Gastroesophageal sphincter (tissue), 4 donors: Measurements from ENCODE around the gene GRPEL2. TPM values are rescaled to one million over a fixed set of nuclear protein-coding genes. Genes with fewer than 3 reads are reported as not detected.

ENCODE experiments used
- ATAC-seq: fragments of 150-250 bp; one replicate; pipeline ENCODE4 v1.9.1; 2016; ENCODE audit warnings: mild to moderate bottlenecking, moderate library complexity
- H3K27ac ChIP-seq, 4 donors: fragments of 200-600 bp; sonication (generic) in 3 of 4; 1 replicate in 3 of 4; 2 replicates in 1 of 4; pipeline ENCODE4 v1.5.1; 2016 to 2019
- H3K27me3 ChIP-seq: fragments of 200-600 bp; sonication (generic); one replicate; pipeline ENCODE4 v1.5.1; 2019
- H3K36me3 ChIP-seq, 2 donors: fragments of 200-600 bp; sonication (generic); one replicate each; pipeline ENCODE4 v1.5.1; 2019; ENCODE audit warnings: control low read depth in 1 of 2
- H3K4me1 ChIP-seq, 3 donors: fragments of 200-600 bp; sonication (generic); 1 replicate in 2 of 3; 2 replicates in 1 of 3; pipeline ENCODE4 v1.5.1; 2016 to 2019; ENCODE audit warnings: control low read depth in 2 of 3
- H3K4me3 ChIP-seq, 2 donors: fragments of 200-600 bp; sonication (generic); one replicate each; pipeline ENCODE4 v1.5.1; 2019; ENCODE audit warnings: mild to moderate bottlenecking in 1 of 2, moderate library complexity in 1 of 2
- H3K9me3 ChIP-seq, 3 donors: fragments of 200-600 bp; sonication (generic); one replicate each; pipeline ENCODE4 v1.5.1; 2017 to 2019; ENCODE audit warnings: control low read depth in 2 of 3
- CTCF ChIP-seq, 4 experiments: fragments of 200-600 bp in 2 of 4; fragments of 450-650 bp in 2 of 4; sonication (generic) in 1 of 4; IDR thresholded peaks; one replicate each; pipeline ENCODE4 v1.5.1; 2017 to 2019; ENCODE audit warnings: antibody characterized with exemption in 4 of 4, mild to moderate bottlenecking in 2 of 4, moderate library complexity in 2 of 4
- EP300 ChIP-seq: sonication (generic); formaldehyde crosslinking; IDR thresholded peaks from one replicate; pipeline ENCODE4 v1.6.1; 2017; ENCODE audit warnings: antibody characterized with exemption, mild to moderate bottlenecking
- POLR2A ChIP-seq, 2 donors: fragments of 450-650 bp; IDR thresholded peaks; one replicate each; pipeline ENCODE4 v1.6.1; 2017; ENCODE audit warnings: antibody characterized with exemption in 2 of 2, mild to moderate bottlenecking in 2 of 2, moderate library complexity in 1 of 2
- POLR2AphosphoS5 ChIP-seq: sonication (generic); formaldehyde crosslinking; IDR thresholded peaks from one replicate; pipeline ENCODE4 v1.6.1; 2017; ENCODE audit warnings: antibody characterized with exemption
- WGBS, 2 donors: methylation state at CpG; one replicate each; pipeline ENCODE4 v1.1.5; 2018; ENCODE audit warnings: low coverage in 1 of 2; 5-methylcytosine and 5-hydroxymethylcytosine counted together
- total RNA-seq, 4 donors: library from RNA; depleted of rRNA; stranded (reverse); fragments of >200 nt; gene quantifications; one replicate each; pipeline ENCODE4 v1.1.0, GENCODE V29; 2016

Gene GRPEL2
- total RNA-seq, 4 donors from 2014 or later, result 9.3 to 12.0 (median 11.1) TPM

- no peaks in the 10 kb centered on the region for H3K36me3 ChIP-seq
These were observed 30.8 kb downstream of the GRPEL2 start for GRCh38 chr5:149376104-149376503.

GRCh38 chr5:149376711-149377447 is 31.6 kb downstream of the GRPEL2 start:
- TF ChIP-seq POLR2A (IDR thresholded peaks at IDR 0.05) (no peak), EP300 (no peak), CTCF (IDR thresholded peaks at IDR 0.05) (no peak), POLR2AphosphoS5 (no peak)
- Histone ChIP-seq H3K9me3 (no peaks in the 10 kb centered on the region), H3K4me1 (peaks cover 0 to 78% (median 6%) of the 10 kb centered on the region in 3 donors), H3K27me3 (no peaks in the 10 kb centered on the region), H3K36me3 (no peaks in the 10 kb centered on the region), H3K27ac (peak overlapping the region in 3 of 4 donors; percentile 31 to 94 (median 93)), H3K4me3 (no peak overlapping the region)
- WGBS, 2 donors, result 91% methylated on average over 5 of the region's 7 CpGs; no CpG with 5 or more reads in 1 of the 2 donors
- ATAC-seq, result no peak

More at GRCh38 chr5:149376104-149376503, 30.8 kb downstream of the GRPEL2 start:
- Histone ChIP-seq H3K4me3 (no peak overlapping the region), H3K9me3 (no peaks in the 10 kb centered on the region), H3K27me3 (no peaks in the 10 kb centered on the region), H3K4me1 (peaks cover 0 to 78% (median 14%) of the 10 kb centered on the region in 3 donors), H3K27ac (peak overlapping the region in 2 of 4 donors; percentile 31 to 93)
- ATAC-seq, result no peak
- no CpG with 5 or more reads among the region's 12 CpGs for WGBS, 2 donors
- TF ChIP-seq POLR2A (IDR thresholded peaks at IDR 0.05) (no peak), CTCF (IDR thresholded peaks at IDR 0.05) (no peak), EP300 (no peak), POLR2AphosphoS5 (no peak)

GRCh38 chr5:149378241-149378820 is 33.0 kb downstream of the GRPEL2 start:
- 19 to 67% methylated on average over 2 to 3 of the region's 5 CpGs for WGBS, 2 donors
- ATAC-seq, result no peak

GRCh38 chr5:149379177-149379761 is 34.0 kb downstream of the GRPEL2 start, which contains the start of gene IL17B:
TSS of gene IL17B (minus strand) at chr5:149379292. CDS start at chr5:149379225, 67 bp downstream.
- H3K27me3 ChIP-seq, result no peaks in the 10 kb centered on the region
- 34% methylated on average over 4 of the region's 22 CpGs; no CpG with 5 or more reads in 1 of the 2 donors for WGBS, 2 donors
- no peaks in the 10 kb centered on the region for H3K9me3 ChIP-seq
- ATAC-seq, result no peak
- TF ChIP-seq EP300, result no peak
- TF ChIP-seq CTCF (IDR thresholded peaks at IDR 0.05), result no peak
- TF ChIP-seq POLR2AphosphoS5, result no peak
- no peak for TF ChIP-seq POLR2A (IDR thresholded peaks at IDR 0.05)
- no peaks in the 10 kb centered on the region for H3K36me3 ChIP-seq
- H3K4me3 ChIP-seq, result peak within 1 kb of the TSS in 1 of 2 donors; percentile 18
- H3K4me1 ChIP-seq, result peaks cover 0 to 78% (median 7%) of the 10 kb centered on the region in 3 donors
- peak within 1 kb of the TSS; percentile 93 to 98 (median 95) for H3K27ac ChIP-seq

More at GRCh38 chr5:149378241-149378820, 33.0 kb downstream of the GRPEL2 start:
- Histone ChIP-seq H3K9me3 (no peaks in the 10 kb centered on the region), H3K36me3 (no peaks in the 10 kb centered on the region), H3K27me3 (no peaks in the 10 kb centered on the region), H3K27ac (peak overlapping the region; percentile 93 to 98 (median 95)), H3K4me1 (peaks cover 0 to 78% (median 6%) of the 10 kb centered on the region in 3 donors), H3K4me3 (peak overlapping the region in 1 of 2 donors; percentile 18)
- TF ChIP-seq POLR2AphosphoS5 (no peak), POLR2A (IDR thresholded peaks at IDR 0.05) (no peak), CTCF (IDR thresholded peaks at IDR 0.05) (no peak), EP300 (no peak)
